ENCODE measurements around the gene R3HDM4.

The R3HDM4 gene

GRCh38 chr19:890831-891230 lies 22.2 kb downstream of the R3HDM4 start:
- no peak for DNase-seq (ENCODE audit: low read depth)
- no peak for TF ChIP-seq CTCF (IDR thresholded peaks at IDR 0.05; ENCODE audit: control insufficient read depth, insufficient read depth, low read depth, low read length, missing control alignments)
- H3K4me3 ChIP-seq (ENCODE audit: control insufficient read depth, low read depth, low read length): no peak overlapping the region

- no peak for TF ChIP-seq CTCF (IDR thresholded peaks at IDR 0.05; ENCODE audit: control insufficient read depth, insufficient read depth, low read depth, low read length, missing control alignments)
- DNase-seq (ENCODE audit: low read depth): no peak
- H3K4me3 ChIP-seq (ENCODE audit: control insufficient read depth, low read depth, low read length): no peak overlapping the region
Observed at GRCh38 chr19:889662-890295, 23.2 kb downstream of the R3HDM4 start.

DNA sequence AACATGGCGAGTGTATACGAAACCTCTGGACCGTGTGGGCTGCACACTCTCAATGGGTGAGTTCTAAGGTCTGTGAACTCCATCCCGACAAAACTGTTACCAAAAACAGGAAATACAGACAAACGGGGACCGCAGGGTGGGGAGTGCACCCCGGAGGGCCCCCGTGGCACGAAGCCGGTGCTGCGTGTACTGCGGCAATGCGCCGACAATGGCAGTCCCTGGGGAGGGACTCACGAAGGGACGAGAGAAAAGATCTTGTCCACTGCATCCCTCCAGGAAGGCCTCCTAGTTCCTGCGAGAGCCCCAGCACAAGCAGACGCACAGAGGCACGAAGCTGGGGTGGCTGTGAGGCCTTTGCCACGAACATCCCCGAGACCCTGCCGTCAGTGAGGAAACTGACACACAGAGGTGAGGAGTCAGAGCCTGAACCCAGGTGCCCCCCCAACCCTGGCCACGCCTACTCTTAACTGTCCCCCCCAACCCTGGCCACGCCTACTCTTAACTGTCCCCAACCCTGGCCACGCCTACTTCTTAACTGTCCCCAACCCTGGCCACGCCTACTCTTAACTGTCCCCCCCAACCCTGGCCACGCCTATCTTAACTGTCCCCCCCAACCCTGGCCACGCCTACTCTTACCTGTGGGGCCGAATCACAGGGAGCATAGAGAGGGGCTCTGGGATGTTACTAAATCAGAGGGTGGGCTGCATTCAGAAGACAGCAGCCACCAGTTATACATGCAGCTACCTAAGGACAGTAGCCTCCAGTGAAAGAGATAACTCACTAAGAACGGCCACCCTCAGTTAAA lies 24.2 kb downstream of the R3HDM4 start:
- no peak for TF ChIP-seq CTCF (IDR thresholded peaks at IDR 0.05; ENCODE audit: control insufficient read depth, insufficient read depth, low read depth, low read length, missing control alignments)
- DNase-seq (ENCODE audit: low read depth): no peak
- H3K4me3 ChIP-seq (ENCODE audit: control insufficient read depth, low read depth, low read length): no peak overlapping the region

- H3K4me3 ChIP-seq (ENCODE audit: control insufficient read depth, low read depth, low read length): no peak overlapping the region
- TF ChIP-seq CTCF (IDR thresholded peaks at IDR 0.05; ENCODE audit: control insufficient read depth, insufficient read depth, low read depth, low read length, missing control alignments): no peak
- no peak for DNase-seq (ENCODE audit: low read depth)
Observed at GRCh38 chr19:887599-887998, 25.4 kb downstream of the R3HDM4 start.

DNA sequence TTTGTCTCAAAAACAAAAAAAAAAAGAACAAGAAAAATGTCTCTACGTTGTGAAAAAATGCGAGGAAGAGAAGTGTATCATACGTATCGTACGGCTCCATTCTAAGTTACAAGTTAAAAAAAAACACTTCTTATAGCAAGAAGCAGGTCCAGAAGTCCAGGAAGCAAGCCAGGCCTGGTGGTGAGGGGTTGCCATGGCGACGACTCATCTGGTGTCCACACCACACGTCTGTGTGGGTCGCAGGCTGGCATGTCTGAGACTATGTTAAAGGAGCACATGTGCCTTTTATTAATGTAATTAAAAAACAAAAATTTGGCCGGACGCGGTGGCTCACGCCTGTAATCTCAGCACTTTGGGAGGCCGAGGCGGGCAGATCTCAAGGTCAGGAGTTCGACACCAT lies 25.9 kb downstream of the R3HDM4 start:
- no peak overlapping the region for H3K4me3 ChIP-seq (ENCODE audit: control insufficient read depth, low read depth, low read length)
- peak; percentile 25 for DNase-seq (ENCODE audit: low read depth)
- TF ChIP-seq CTCF (IDR thresholded peaks at IDR 0.05; ENCODE audit: control insufficient read depth, insufficient read depth, low read depth, low read length, missing control alignments): no peak

- TF ChIP-seq CTCF (IDR thresholded peaks at IDR 0.05; ENCODE audit: control insufficient read depth, insufficient read depth, low read depth, low read length, missing control alignments): no peak
Observed at GRCh38 chr19:885536-886224, 27.3 kb downstream of the R3HDM4 start.

More at GRCh38 chr19:885536-886224, 27.3 kb downstream of the R3HDM4 start:
- no peak overlapping the region for H3K4me3 ChIP-seq (ENCODE audit: control insufficient read depth, low read depth, low read length)
- DNase-seq (ENCODE audit: low read depth): no peak

Data from AG09309 (cell line).